CD14-positive monocyte (primary cell): ENCODE results near the gene CCDC182. TPM values are rescaled to one million over a fixed set of nuclear protein-coding genes. Genes with fewer than 3 reads are reported as not detected.

Source experiments
- DNase-seq, 3 donors: peaks; one replicate each; pipeline ENCODE4 v3.0.0-alpha.2; 2011 to 2022
- H2AFZ ChIP-seq: 2 replicates; pipeline ENCODE4 v1.6.0; 2012; ENCODE audit warnings: mild to moderate bottlenecking, low read depth, low read length, inconsistent platforms; ENCODE audit not compliant: insufficient read depth, poor library complexity, severe bottlenecking
- H3K27ac ChIP-seq, 2 donors: 1 replicate in 1 of 2; 2 replicates in 1 of 2; pipeline ENCODE4 v1.5.1; 2012 to 2013; ENCODE audit warnings: low read length in 2 of 2, control low read depth in 1 of 2, inconsistent platforms in 1 of 2, low read depth in 1 of 2, mild to moderate bottlenecking in 1 of 2
- H3K27me3 ChIP-seq, 2 donors: one replicate each; pipeline versions ENCODE4 v1.6.0 to v1.6.1; 2011 to 2013; ENCODE audit warnings: low read length in 2 of 2; ENCODE audit not compliant: control insufficient read depth in 2 of 2, insufficient read depth in 2 of 2
- H3K36me3 ChIP-seq, 2 donors: replicated peaks in 1 of 2; 1 replicate in 1 of 2; 2 replicates in 1 of 2; pipeline versions ENCODE4 v1.5.1 to v1.6.1; 2012 to 2013; ENCODE audit warnings: low read length in 2 of 2, control low read depth in 1 of 2, inconsistent platforms in 1 of 2, mild to moderate bottlenecking in 1 of 2; ENCODE audit not compliant: insufficient read depth in 2 of 2, control insufficient read depth in 1 of 2
- H3K4me1 ChIP-seq, 2 donors: 1 replicate in 1 of 2; 2 replicates in 1 of 2; pipeline versions ENCODE4 v1.5.1 to v1.6.1; 2012 to 2013; ENCODE audit warnings: low read length in 2 of 2, control low read depth in 1 of 2, inconsistent platforms in 1 of 2, mild to moderate bottlenecking in 1 of 2, moderate library complexity in 1 of 2; ENCODE audit not compliant: insufficient read depth in 2 of 2, control insufficient read depth in 1 of 2
- H3K4me2 ChIP-seq: replicated peaks from 2 replicates; pipeline ENCODE3; 2012; ENCODE audit warnings: low read length, moderate library complexity, mild to moderate bottlenecking; ENCODE audit not compliant: poor library complexity, severe bottlenecking; ENCODE audit errors: extremely low read depth
- H3K4me3 ChIP-seq, 3 experiments: fragments of 200-600 bp in 1 of 3; sonication (generic) in 1 of 3; replicated peaks in 1 of 3; 1 replicate in 2 of 3; 2 replicates in 1 of 3; pipeline ENCODE4 v1.5.1; 2011 to 2013; ENCODE audit warnings: low read length in 3 of 3, mild to moderate bottlenecking in 3 of 3, control low read depth in 2 of 3, low read depth in 2 of 3, inconsistent platforms in 1 of 3, moderate library complexity in 1 of 3
- H3K79me2 ChIP-seq: 2 replicates; pipeline ENCODE4 v1.6.0; 2012; ENCODE audit warnings: mild to moderate bottlenecking, control low read depth, inconsistent platforms, low read length, moderate library complexity; ENCODE audit not compliant: insufficient read depth
- H3K9ac ChIP-seq: 2 replicates; pipeline ENCODE4 v1.6.0; 2017; ENCODE audit warnings: low read length, mild to moderate bottlenecking; ENCODE audit not compliant: insufficient read depth, poor library complexity, severe bottlenecking
- H3K9me3 ChIP-seq, 2 donors: replicated peaks in 1 of 2; 1 replicate in 1 of 2; 2 replicates in 1 of 2; pipeline versions ENCODE4 v1.5.1 to v1.6.1; 2012 to 2013; ENCODE audit warnings: low read length in 2 of 2, control low read depth in 1 of 2; ENCODE audit not compliant: control insufficient read depth in 1 of 2, insufficient read depth in 1 of 2
- H4K20me1 ChIP-seq: 2 replicates; pipeline ENCODE4 v1.6.0; 2012; ENCODE audit warnings: mild to moderate bottlenecking, low read length, control low read depth, moderate library complexity; ENCODE audit not compliant: insufficient read depth
- H3K27ac Mint-ChIP-seq, 7 donors: one replicate each; pipeline ENCODE4 v1.8.0; 2020; ENCODE audit warnings: mild to moderate bottlenecking in 7 of 7, mixed read lengths in 7 of 7, moderate library complexity in 6 of 7, inconsistent platforms in 2 of 7
- H3K27me3 Mint-ChIP-seq, 3 donors: one replicate each; pipeline ENCODE4 v1.8.0; 2021 to 2022; ENCODE audit warnings: low read depth in 3 of 3, mild to moderate bottlenecking in 3 of 3, mixed read lengths in 3 of 3, moderate library complexity in 3 of 3, inconsistent platforms in 1 of 3
- H3K36me3 Mint-ChIP-seq, 2 donors: one replicate each; pipeline ENCODE4 v1.8.0; 2020; ENCODE audit warnings: mixed read lengths in 2 of 2, inconsistent platforms in 1 of 2, mild to moderate bottlenecking in 1 of 2
- H3K4me1 Mint-ChIP-seq: one replicate; pipeline ENCODE4 v1.8.0; 2020; ENCODE audit warnings: mild to moderate bottlenecking, mixed read lengths
- H3K4me3 Mint-ChIP-seq, 2 donors: one replicate each; pipeline ENCODE4 v1.8.0; 2020; ENCODE audit warnings: mild to moderate bottlenecking in 2 of 2, mixed read lengths in 2 of 2, moderate library complexity in 1 of 2
- H3K9me3 Mint-ChIP-seq, 7 donors: one replicate each; pipeline ENCODE4 v1.8.0; 2020 to 2022; ENCODE audit warnings: mixed read lengths in 7 of 7, mild to moderate bottlenecking in 6 of 7, moderate library complexity in 6 of 7, inconsistent platforms in 2 of 7
- WGBS: methylation state at CpG from one replicate; pipeline ENCODE4 v1.1.5; 2013; ENCODE audit warnings: missing lambda C conversion rate; ENCODE audit not compliant: insufficient coverage; 5-methylcytosine and 5-hydroxymethylcytosine counted together
- intact Hi-C, 2 donors: fragments of 100-400 bp; cut with micrococcal nuclease; formaldehyde crosslinking; loops; one replicate each; pipeline versions ENCODE4 v1.15.0 to v1.15.1; 2023
- polyA plus RNA-seq, 3 donors: library from polyadenylated mRNA; depleted of rRNA in 1 of 3; unstranded in 2 of 3; stranded (reverse) in 1 of 3; fragments of 300-500 nt in 2 of 3; fragments of >200 nt in 1 of 3; fragmentation: Illumina TruSeq in 2 of 3; gene quantifications; 1 replicate in 2 of 3; 2 replicates in 1 of 3; pipeline ENCODE4 v1.2.3, GENCODE V29; 2012 to 2021
- TF ChIP-seq, protein P1 (sequence below): fragments of 200-600 bp; IDR thresholded peaks from one replicate; pipeline ENCODE4 v1.8.0; 2022; ENCODE audit warnings: antibody characterized with exemption, mild to moderate bottlenecking

Gene CCDC182
- polyA plus RNA-seq, 3 donors: not detected

DNA sequence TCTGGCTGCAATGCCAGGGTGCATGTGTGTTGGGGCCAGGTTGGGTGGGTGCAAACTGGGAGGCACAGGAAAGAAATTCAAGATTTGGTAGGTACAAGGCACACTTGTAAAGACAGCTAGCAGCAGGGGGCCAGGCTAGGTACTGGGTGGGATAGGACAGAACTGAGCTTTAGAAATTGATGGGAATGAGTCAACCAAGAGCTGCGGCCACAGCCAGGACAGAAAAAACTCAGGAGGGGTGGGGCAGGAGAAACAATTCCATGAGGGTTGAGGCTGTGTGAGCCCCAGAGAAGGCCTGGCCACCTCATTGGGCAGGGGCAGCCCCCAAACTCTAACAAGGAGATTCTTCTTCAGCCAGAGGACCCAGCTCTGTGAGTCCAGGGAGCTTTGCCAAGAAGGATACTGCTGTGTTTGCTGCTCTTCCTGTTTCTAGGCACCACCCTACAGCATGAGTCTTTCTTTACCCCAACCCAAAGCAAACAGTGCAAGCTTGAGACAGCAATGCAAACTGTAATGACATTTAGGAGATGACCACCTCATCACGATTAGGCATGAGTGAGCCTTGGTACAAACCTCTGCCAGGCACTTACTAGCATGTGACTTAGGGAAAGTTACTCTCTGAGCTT is 21.3 kb upstream of the CCDC182 start:
- Mint-ChIP-seq H3K27ac (peak overlapping the region in 1 of 7 donors; percentile 56), H3K4me3 (no peak overlapping the region), H3K4me1 (peaks cover 2% of the 10 kb centered on the region), H3K36me3 (no peaks in the 10 kb centered on the region), H3K9me3 (no peaks in the 10 kb centered on the region), H3K27me3 (peaks cover 0 to 5% (median 2%) of the 10 kb centered on the region in 3 donors)
- H3K36me3 ChIP-seq: no peaks in the 10 kb centered on the region
- intact Hi-C loops: no loop called here
- H3K27ac ChIP-seq: no peak overlapping the region
- H4K20me1 ChIP-seq: no peaks in the 10 kb centered on the region
- no peaks in the 10 kb centered on the region for H3K27me3 ChIP-seq
- H3K4me2 ChIP-seq: no peak overlapping the region
- H3K4me1 ChIP-seq: no peaks in the 10 kb centered on the region
- DNase-seq: no peak
- no peak overlapping the region for H2AFZ ChIP-seq
- TF ChIP-seq, protein P1, sequence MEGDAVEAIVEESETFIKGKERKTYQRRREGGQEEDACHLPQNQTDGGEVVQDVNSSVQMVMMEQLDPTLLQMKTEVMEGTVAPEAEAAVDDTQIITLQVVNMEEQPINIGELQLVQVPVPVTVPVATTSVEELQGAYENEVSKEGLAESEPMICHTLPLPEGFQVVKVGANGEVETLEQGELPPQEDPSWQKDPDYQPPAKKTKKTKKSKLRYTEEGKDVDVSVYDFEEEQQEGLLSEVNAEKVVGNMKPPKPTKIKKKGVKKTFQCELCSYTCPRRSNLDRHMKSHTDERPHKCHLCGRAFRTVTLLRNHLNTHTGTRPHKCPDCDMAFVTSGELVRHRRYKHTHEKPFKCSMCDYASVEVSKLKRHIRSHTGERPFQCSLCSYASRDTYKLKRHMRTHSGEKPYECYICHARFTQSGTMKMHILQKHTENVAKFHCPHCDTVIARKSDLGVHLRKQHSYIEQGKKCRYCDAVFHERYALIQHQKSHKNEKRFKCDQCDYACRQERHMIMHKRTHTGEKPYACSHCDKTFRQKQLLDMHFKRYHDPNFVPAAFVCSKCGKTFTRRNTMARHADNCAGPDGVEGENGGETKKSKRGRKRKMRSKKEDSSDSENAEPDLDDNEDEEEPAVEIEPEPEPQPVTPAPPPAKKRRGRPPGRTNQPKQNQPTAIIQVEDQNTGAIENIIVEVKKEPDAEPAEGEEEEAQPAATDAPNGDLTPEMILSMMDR: no peak
- WGBS: 100% methylated on average over 1 of the region's 2 CpGs
- no peak overlapping the region for H3K9ac ChIP-seq
- H3K79me2 ChIP-seq: no peaks in the 10 kb centered on the region
- no peaks in the 10 kb centered on the region for H3K9me3 ChIP-seq
- H3K4me3 ChIP-seq: no peak overlapping the region

DNA sequence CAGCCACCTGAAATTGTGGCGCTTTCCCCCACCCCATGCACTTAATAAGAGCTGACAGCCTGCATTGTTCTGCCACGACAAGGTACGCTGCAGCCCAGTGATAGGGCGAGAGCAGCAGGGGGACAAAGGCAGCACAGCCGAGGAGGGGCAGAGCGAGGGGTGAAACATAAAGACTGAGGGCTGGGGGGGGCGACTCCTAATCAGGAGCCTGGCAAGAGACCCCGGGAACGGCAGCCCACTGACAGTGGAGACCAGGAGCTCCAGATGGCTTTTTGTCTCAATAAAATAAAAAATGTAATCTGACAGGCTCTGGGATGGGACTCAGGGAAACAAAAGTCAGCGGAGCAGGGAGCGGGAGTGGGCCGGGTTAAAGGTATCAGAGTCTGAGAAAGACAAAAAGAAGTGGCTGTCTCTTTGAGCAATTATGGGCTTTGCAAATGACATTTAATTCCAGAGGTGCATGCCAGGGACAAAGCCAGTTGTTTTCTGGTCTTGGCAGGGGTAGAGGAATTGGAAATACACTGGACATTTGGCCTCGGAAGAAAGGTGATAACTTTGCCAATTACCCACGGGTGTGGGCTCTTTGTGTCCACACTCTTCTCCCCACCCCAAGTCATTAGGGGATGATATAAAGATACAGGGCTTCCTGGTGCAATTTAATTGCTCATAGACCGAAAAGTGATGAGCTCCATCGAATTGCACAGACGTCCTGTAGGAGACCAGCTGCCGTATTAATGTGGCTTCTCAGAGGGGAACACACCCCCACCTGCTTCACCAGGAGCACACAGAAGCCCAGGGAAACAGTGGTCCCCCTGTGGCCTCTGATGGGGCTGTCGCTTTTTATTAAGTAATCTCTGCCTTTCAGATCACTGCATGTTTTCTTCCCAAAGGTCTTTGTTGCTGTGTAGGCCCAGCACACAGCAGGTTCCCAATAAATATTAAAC is 17.6 kb upstream of the CCDC182 start:
- WGBS: 95% methylated on average over 16 of the region's 19 CpGs
- Mint-ChIP-seq H3K36me3 (no peaks in the 10 kb centered on the region), H3K4me3 (no peak overlapping the region), H3K27ac (no peak overlapping the region), H3K27me3 (peaks cover 2 to 4% (median 4%) of the 10 kb centered on the region in 3 donors), H3K9me3 (no peaks in the 10 kb centered on the region), H3K4me1 (peaks cover 2% of the 10 kb centered on the region)
- H3K9me3 ChIP-seq: no peaks in the 10 kb centered on the region
- H3K9ac ChIP-seq: no peak overlapping the region
- H3K4me2 ChIP-seq: no peak overlapping the region
- no peak overlapping the region for H3K27ac ChIP-seq
- intact Hi-C loops: no loop called here
- DNase-seq: no peak
- H3K36me3 ChIP-seq: no peaks in the 10 kb centered on the region
- no peak overlapping the region for H3K4me3 ChIP-seq
- H3K4me1 ChIP-seq: no peaks in the 10 kb centered on the region
- no peaks in the 10 kb centered on the region for H4K20me1 ChIP-seq
- no peaks in the 10 kb centered on the region for H3K79me2 ChIP-seq
- TF ChIP-seq, protein P1: no peak
- H2AFZ ChIP-seq: no peak overlapping the region
- no peaks in the 10 kb centered on the region for H3K27me3 ChIP-seq
